ENCODE data around the gene PITPNM1. TPM values are rescaled to one million over a fixed set of nuclear protein-coding genes. Genes with fewer than 3 reads are reported as not detected.
"Not testable (repeated sequence)": the region's sequence is repeated elsewhere in the genome, so short reads cannot be mapped to it uniquely, and the experiment has no call there.

PITPNM1 gene
- total RNA-seq (2021): 55.9 and 60.9 TPM in 2 replicates
- Bru-seq, nascent RNA: percentile 41 among the genes with signal in this experiment
- BruChase-seq, experiment 1, labeled RNA remaining after a 2-hour chase: percentile 52 among the genes with signal in this experiment
- BruChase-seq, experiment 2, labeled RNA remaining after a 6-hour chase: percentile 59 among the genes with signal in this experiment
- long read RNA-seq, full-length matches to known transcripts: 35 of 69 reads
- long read RNA-seq, partial matches to known transcripts: 14 of 69 reads
- long read RNA-seq, other reads (novel, unspliced or antisense): 20 of 69 reads

DNA sequence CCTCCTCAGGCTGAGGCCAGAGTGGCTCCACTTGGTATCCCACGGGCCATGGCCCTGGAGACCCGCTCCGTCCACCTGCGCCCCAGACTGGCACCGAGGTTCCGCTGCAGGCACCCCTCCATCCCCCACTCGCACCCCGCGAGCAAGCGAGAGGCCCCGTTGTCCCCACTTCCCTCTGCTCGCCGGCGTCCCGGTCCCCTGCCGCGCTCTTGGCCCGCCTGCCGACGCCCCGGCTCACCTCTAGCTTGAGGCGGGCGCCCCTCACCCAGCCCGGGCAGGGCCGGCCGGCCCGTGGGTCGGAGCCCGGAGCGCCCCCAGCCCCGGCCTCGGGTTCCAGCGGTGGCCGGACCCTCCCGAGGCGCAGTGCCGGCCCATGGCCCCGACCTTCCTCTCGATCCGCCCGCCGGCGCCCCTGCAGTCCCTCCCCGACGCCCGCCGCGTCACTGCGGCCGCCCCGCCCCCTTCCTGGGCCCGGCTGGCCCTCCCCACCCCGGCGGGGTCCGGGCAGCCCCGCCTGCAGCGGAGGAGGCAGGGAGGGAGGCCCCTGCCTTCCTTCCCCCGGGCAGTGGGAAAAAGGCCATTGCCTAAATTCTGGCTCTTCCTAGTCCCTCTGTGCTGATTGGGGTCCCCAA lies at the start of gene PITPNM1:
Gene PITPNM1 (minus strand): TSS at position 414 of the 632 bp plus-strand sequence. CDS start 1,183 bp downstream, outside the sequence.
- Histone ChIP-seq H3K36me3 (ENCODE audit: insufficient read depth, low read length, poor library complexity, severe bottlenecking) (peaks cover 4% of the 10 kb centered on the region), H3K4me1 (ENCODE audit: insufficient read depth, low read length, poor library complexity, severe bottlenecking) (peaks cover 46% of the 10 kb centered on the region), H3K27me3 (replicated peaks; ENCODE audit: insufficient read depth, low read depth, low read length, poor library complexity) (no peaks in the 10 kb centered on the region), H3K27ac (ENCODE audit: low read depth, low read length, poor library complexity, severe bottlenecking) (peak within 1 kb of the TSS; percentile 55), H3K4me3 (ENCODE audit: low read depth, low read length, poor library complexity, severe bottlenecking) (peak within 1 kb of the TSS; percentile 75), H3K9me3 (ENCODE audit: low read depth, low read length, poor library complexity, severe bottlenecking) (no peaks in the 10 kb centered on the region)
- TF ChIP-seq, protein P1, sequence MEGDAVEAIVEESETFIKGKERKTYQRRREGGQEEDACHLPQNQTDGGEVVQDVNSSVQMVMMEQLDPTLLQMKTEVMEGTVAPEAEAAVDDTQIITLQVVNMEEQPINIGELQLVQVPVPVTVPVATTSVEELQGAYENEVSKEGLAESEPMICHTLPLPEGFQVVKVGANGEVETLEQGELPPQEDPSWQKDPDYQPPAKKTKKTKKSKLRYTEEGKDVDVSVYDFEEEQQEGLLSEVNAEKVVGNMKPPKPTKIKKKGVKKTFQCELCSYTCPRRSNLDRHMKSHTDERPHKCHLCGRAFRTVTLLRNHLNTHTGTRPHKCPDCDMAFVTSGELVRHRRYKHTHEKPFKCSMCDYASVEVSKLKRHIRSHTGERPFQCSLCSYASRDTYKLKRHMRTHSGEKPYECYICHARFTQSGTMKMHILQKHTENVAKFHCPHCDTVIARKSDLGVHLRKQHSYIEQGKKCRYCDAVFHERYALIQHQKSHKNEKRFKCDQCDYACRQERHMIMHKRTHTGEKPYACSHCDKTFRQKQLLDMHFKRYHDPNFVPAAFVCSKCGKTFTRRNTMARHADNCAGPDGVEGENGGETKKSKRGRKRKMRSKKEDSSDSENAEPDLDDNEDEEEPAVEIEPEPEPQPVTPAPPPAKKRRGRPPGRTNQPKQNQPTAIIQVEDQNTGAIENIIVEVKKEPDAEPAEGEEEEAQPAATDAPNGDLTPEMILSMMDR (conservative IDR thresholded peaks at IDR 0.05; ENCODE audit: low read depth, low read length): no peak
- TF ChIP-seq EZH2 (IDR thresholded peaks at IDR 0.05; ENCODE audit: borderline replicate concordance, low read depth, low read length, poor library complexity, severe bottlenecking): no peak
- intact Hi-C loops (cut with micrococcal nuclease; ENCODE audit: unreplicated experiment): loop anchor here (5.0 kb wide), 2 partner anchors 113 to 153 kb away; partner anchors contain the start of genes POLD4 and RAD9A
- ChIA-PET POLR2A (ENCODE audit: low non-redundant PET) (no interaction called here), CTCF (no interaction called here)
- BruUV-seq (replicated peaks): no TSS peak
- DNase-seq (ENCODE audit: low spot score): peak; percentile 81

GRCh38 chr11:67551697-67552096 lies 46.5 kb upstream of the PITPNM1 start:
- H3K4me3 ChIP-seq (ENCODE audit: low read depth, low read length, poor library complexity, severe bottlenecking); H3K9me3 ChIP-seq (ENCODE audit: low read depth, low read length, poor library complexity, severe bottlenecking); CTCF ChIA-PET; intact Hi-C loops (cut with micrococcal nuclease; ENCODE audit: unreplicated experiment); POLR2A ChIA-PET (ENCODE audit: low non-redundant PET); H3K27me3 ChIP-seq (replicated peaks; ENCODE audit: insufficient read depth, low read depth, low read length, poor library complexity); H3K27ac ChIP-seq (ENCODE audit: low read depth, low read length, poor library complexity, severe bottlenecking); H3K36me3 ChIP-seq (ENCODE audit: insufficient read depth, low read length, poor library complexity, severe bottlenecking); BruUV-seq (replicated peaks); H3K4me1 ChIP-seq (ENCODE audit: insufficient read depth, low read length, poor library complexity, severe bottlenecking); DNase-seq (ENCODE audit: low spot score): not testable (repeated sequence)

DNA sequence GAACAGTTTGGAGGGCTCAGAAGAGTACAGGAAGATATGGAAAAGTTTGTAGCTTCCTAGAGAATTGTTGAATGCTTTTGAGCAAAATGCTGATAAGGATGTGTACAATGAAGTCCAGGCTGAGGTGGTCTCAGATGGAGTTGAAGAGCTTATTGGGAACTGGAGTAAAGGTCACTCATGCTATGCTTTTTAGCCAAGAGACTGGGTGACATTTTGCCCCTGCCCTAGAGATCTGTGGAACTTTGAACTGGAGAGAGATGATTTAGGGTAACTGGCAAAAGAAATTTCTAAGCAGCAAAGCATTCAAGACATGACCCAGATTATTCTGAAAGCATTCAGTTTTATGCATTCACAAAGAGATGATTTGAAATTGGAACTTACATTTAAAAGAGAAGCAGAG lies 46.0 kb upstream of the PITPNM1 start:
- Histone ChIP-seq H3K4me1 (ENCODE audit: insufficient read depth, low read length, poor library complexity, severe bottlenecking) (no peaks in the 10 kb centered on the region), H3K4me3 (ENCODE audit: low read depth, low read length, poor library complexity, severe bottlenecking) (no peak overlapping the region), H3K27ac (ENCODE audit: low read depth, low read length, poor library complexity, severe bottlenecking) (no peak overlapping the region), H3K9me3 (ENCODE audit: low read depth, low read length, poor library complexity, severe bottlenecking) (no peaks in the 10 kb centered on the region), H3K27me3 (replicated peaks; ENCODE audit: insufficient read depth, low read depth, low read length, poor library complexity) (no peaks in the 10 kb centered on the region), H3K36me3 (ENCODE audit: insufficient read depth, low read length, poor library complexity, severe bottlenecking) (no peaks in the 10 kb centered on the region)
- intact Hi-C loops (cut with micrococcal nuclease; ENCODE audit: unreplicated experiment): no loop called here
- TF ChIP-seq, protein P1 (conservative IDR thresholded peaks at IDR 0.05; ENCODE audit: low read depth, low read length): no peak
- TF ChIP-seq EZH2 (IDR thresholded peaks at IDR 0.05; ENCODE audit: borderline replicate concordance, low read depth, low read length, poor library complexity, severe bottlenecking): no peak
- no peak for DNase-seq (ENCODE audit: low spot score)
- ChIA-PET POLR2A (ENCODE audit: low non-redundant PET) (no interaction called here), CTCF (no interaction called here)
- BruUV-seq (replicated peaks): no TSS peak

All from A673 (cell line).